GM15510 (cell line): ENCODE measurements around the gene TERB1.

Experiments
- POLR2A ChIP-seq: IDR thresholded peaks from 3 replicates; pipeline ENCODE4 v1.6.1; 2011; ENCODE audit warnings: borderline replicate concordance; ENCODE audit not compliant: insufficient read length; ENCODE audit errors: extremely low read depth

The TERB1 gene

DNA sequence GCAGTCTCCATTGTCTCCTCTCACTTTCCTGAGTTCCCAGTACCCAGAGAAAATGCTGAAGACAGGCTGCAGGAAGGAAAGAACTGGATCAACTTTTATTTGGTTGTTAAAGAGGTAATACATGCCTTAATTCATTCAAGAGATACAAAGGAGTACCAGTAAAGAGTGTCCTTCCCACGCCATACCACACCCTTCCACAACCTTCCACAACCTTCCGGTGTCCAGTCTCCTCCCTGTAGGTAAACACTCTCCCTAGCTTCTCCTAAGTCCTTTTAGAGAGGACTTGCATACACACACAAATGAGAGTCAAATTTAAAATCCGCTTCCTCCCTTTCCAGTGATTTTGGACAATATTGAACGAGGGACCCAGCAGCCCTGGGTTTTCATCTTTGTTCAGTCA, 40.0 kb upstream of the TERB1 start:
- TF ChIP-seq POLR2A = no peak

DNA sequence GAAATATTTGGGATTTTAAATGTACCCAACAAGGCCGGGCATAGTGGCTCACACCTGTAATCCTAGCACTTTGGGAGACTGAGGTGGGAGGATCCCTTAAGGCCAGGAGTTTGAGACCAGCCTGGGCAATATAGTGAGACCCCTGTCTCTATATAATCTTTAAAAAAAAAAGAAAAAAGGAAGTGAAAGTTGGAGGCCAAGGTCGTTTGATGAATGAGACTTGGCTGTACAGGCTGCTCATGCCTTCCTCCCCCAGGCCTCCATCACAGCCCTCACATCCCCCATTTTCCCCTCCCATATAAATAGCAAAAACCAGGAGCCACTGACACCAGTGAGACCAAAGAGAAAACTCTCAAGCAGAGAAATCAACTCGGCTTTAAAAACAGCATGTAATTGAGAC, 39.5 kb upstream of the TERB1 start:
- TF ChIP-seq POLR2A = no peak

DNA sequence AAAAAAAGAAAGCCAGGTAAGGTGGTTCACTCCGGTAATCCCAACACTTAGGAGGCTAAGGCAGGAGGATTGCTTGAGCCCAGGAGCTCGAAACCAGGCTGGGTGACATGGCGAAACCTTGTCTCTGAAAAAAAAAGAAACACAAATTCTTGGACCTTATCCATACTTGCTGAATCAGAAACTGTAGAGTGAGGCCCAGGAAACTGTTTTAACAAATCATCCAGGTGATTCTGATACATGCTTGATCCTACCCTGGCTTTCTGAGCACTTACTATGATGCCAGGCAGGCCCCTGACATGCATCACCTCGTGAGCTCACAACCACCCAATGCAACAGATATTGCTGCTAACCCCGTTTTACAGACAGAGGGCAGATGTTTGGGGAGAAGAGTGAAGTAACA, 33.4 kb upstream of the TERB1 start:
- TF ChIP-seq POLR2A = no peak

DNA sequence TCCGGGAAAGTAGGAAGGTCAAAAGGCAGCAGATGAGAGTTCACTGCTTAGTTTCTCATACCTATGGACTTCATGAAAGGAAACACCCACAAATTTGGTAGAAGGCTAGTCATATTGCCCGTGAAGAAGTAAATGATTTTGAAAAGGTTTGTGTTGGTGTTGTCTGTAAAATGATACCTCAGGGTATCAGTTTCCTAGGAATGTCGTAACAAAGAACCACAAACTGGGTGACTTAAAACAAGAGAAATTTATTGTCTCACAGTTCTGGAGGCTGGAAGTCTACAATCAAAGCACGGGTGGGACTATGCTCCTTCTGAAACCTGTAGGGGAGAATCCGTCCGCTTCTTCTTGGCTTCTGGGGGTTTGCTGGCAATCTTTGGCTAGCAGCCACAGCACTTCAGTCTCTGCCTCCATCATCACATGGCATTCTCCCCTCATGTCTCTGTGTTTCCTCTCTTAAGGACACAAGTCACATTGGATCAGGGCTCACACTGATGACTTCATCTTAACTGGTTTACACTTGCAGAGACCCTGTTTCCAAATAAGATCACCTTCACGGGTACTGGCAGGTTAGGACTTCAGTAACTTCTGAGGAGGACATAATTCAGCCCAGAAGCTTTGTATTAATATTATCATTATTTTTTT, 31.4 kb upstream of the TERB1 start:
- no peak for TF ChIP-seq POLR2A

DNA sequence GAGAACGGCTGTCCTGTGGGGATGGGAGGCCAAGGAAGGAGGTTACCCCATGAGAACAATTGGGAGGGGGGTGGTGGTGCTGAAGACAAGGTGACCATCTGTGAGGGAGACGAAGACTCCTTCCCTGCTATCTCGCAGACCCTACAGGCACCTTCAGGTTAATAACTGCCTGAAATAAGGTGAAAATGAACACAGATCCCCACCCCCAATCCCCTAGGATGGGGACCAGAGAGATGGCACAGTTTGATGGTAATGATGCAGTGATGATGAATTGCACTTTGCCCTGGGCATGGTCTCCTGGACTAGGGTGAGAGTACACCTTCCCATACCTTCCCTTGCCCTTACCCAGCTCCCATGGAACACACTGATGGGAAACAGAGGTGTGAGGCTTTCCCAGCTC, 30.8 kb upstream of the TERB1 start:
- TF ChIP-seq POLR2A = no peak

DNA sequence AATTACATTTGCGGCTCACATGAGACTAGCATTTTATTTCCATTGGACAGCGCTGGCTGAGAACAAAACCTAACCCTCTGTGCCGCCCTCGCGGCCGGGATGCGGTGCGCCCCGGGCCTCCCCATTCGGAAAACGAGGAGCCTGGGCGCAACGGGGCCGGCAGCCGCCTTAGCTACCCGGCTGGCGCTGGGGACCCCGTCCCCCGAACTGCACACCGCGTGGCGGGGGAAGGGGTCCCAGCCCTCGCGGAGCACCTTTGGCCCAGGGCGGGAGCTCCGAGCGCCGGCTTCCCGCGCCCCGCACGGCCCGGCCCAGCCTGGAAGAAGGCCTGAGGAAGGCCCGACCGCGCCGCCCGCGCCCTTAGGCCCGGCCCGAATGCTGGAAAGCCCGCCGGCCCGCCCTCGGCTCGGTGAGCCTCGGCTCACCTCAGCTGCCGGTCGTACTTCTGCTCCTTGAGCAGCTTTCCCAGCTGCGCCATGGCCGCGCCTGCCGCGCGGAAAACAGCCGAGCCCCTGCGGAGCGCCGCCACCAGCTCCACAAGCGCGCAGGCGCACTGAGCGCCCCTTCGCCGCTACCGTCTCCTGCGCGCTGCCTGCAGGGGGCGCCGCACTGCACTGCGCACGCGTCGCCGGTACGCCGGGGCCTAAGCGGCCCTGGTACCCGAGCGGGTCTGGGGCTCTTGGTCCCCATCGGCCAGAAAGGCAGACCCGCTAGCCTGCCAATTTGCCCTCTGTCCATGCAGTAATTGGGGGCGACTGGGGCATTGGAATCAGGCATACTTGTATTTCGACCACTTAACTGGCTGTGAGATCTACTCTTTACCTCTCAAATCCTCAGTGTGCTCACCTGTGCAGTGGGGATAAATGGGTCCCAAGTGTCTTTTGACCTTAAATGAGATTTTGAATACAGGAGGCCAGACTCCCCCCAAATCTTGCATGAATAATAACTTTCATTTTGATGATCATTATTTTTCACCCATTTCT, 29.3 kb upstream of the TERB1 start, which contains the start of gene NAE1:
Gene NAE1, minus strand, starts transcription at position 555 of the 983 bp plus-strand sequence. Its CDS starts 77 bp downstream, at position 478.
- peak; percentile 89 for TF ChIP-seq POLR2A

DNA sequence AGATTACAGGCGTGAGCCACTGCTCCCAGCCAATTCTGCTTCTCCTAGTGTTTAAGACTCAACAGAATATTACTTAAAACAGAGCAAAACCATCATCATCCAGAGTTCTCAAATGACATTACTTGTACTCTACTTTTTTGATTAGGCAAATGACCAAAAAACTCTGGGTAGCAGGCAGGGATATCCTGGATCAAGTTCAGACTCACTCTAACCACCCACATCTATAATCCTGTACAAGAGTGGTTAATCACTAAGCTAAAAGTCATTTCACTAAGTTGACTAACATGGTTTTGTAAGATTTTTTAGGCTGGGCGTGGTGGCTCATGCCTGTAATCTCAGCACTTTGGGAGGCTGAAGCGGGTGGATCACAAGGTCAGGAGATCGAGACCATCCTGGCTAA, 22.6 kb upstream of the TERB1 start:
- no peak for TF ChIP-seq POLR2A

DNA sequence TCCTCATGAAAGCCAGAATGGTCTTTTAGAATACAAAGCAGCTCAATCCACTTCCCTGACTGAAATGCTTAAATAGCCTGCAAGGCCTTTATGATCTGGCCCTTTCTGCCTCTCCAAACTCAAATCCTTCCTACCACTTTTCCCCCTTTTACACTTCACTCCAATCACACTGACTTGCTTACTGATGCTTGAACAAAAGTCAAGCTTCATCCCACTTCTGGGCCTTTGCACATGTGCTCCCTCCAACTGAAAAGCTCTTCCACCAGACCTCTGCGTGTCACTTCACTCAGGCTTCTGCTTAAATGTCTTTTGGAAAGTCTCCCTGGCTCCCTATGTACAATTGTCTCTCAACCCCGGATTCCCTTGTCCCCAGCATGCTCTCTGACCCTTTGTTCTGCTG, 13.3 kb upstream of the TERB1 start:
- TF ChIP-seq POLR2A = no peak

DNA sequence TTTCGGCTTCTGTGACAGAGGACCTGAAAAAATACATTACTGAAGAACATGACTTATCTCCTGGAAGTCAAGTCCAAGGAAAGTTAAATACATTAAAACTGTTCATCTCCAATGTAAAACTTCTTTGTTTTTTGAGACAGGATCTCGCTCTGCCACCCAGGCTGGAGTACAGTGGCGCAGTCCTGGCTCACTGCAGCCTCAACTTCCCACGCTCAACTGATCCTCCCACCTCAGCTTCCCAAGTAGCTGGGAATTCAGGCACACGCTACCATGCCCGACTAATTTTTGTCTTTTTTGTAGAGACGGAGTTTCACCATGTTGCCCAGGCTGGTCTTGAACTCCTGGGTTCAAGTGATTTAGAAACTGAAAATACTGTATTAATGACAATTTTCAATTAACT, 9.7 kb upstream of the TERB1 start:
- TF ChIP-seq POLR2A = no peak

DNA sequence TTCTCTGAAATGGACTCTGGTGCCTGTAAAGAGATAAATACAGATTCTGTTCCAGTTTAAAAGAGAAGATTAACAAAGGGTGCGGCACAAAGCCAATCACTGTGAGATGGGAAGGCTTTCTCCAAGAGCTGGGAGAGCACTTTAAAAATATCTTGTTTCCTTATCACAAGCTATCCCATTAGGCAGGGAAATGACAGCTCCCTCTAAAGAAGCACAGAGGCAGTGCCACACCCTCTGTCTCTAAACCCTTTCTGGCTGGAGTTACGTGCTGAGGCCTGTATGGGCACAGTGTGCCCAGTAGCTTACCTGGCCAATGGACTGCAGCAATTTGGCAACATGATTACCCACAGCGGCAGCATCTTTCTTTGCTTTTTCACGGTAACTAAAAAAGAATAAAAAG, 9.0 kb upstream of the TERB1 start:
- TF ChIP-seq POLR2A = no peak

DNA sequence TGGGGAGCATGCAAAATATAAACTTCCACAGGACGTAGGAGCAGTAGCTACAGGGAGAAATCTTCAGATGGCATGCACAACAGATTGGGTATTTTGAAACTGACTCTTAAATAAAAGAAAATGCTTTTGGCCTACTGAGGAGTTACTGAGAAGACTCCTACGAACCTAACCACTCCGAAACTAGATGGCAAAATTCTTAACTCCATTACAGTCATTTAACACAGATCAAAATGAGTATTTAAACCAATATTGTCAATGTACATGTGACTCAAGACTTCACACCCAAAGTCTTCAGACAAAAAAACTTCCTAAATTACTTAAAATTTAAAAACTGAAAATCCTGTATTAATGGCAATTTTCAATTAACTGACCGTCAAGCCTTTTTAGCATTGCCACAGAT, 8.4 kb upstream of the TERB1 start:
- no peak for TF ChIP-seq POLR2A

DNA sequence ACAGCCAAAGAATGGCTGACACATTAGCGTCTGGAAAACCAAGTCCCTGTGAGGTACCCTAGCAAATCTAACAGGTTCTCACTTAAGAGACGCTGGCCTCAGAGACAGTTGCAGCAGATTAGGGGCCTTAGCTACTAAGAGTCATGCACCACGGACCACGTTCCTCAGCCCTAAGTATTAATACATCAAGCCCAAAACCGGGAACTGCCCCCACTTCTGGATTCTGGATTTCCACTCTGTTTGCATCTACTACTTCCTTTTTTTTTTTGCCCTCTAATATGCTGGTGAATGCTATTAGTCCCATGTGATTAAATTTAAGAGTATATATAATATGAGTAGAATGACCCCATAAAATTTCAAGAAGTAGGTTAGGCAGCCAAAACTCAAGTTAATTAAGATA, 775 bp upstream of the TERB1 start:
- TF ChIP-seq POLR2A = no peak

DNA sequence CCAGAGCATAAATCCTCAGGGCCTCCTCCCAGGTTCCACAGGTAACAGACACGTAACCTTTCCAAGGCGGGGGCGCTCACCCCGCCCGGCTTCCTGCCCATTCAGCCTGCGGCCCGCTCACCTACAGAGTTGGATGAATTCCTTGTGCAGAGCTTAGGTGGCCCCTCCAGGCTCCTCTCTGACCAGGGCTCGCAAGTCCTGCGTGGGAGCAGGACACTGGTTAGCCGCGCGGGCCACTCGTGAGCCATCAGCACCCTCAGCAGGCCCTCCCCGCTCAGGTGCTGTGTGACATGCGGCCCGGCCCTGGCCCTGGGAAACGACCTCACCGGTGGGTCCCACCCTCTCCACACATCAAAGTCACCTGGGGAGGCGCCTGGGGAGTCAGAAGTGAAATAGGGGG, 528 bp downstream of the TERB1 start:
- TF ChIP-seq POLR2A = no peak

DNA sequence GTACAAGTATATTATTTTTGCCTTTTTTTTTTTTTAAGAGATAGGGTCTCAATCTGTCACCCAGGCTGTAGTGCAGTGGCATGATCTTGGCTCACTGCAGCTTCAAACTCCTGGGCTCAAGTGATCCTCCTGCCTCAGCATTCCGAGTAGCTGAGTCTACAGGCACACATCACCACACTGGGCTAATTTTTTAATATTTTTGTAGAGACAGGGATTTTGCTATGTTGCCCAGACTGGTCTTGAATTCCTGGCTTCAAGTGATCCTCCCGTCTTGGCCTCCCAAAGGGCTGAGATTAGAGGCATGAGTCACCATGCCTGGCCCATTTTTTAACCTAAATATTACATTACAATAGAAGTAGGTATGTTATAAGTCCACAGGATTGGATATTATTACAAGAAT, 3.2 kb downstream of the TERB1 start:
- no peak for TF ChIP-seq POLR2A

DNA sequence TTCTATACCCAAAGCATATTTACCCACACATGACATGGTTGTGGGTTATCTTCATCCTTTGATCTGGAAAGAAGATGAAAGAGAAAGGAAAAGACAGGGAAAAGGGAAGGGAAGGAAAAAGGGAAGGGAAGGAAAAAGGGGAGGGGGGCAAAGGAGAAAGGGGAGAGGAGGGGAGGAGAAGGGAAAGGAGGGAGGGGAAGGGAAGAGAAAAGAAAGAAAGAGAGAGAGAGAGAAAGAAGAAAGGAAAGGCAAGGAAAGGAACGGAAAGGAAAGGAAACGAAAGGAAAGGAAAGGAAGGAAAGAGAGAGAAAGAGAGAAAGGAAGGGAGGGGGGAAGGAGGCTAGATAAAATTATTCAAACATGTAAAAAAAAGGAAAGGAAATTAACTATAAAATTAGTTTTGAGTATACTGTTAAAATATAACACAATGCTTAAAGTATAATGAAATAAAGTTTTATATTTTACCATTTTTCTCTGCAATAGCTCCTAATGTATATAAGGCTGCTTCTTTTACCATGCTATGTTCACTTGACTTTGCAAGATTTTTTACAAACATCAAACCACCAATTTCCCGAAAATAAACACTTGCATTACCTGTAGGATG, 11.2 kb downstream of the TERB1 start:
- no peak for TF ChIP-seq POLR2A

DNA sequence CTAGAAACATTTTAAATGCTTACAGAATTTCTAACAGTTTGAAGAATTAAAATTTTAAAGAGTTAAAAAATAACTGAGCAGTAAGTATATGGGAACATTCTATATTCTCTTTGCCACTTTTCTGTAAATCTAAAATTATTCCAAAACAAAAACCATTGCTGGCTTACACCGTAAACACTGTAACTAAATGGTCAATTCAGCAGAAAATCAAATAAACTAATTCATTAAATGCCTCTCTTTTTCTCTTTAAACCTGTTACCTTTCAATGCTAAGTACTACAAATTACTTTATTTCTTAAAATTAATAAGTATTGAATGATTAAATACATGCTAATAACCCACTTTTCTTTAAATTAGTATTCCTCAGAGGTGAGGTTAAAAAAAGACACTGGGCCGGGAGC, 14.0 kb downstream of the TERB1 start:
- TF ChIP-seq POLR2A = no peak

DNA sequence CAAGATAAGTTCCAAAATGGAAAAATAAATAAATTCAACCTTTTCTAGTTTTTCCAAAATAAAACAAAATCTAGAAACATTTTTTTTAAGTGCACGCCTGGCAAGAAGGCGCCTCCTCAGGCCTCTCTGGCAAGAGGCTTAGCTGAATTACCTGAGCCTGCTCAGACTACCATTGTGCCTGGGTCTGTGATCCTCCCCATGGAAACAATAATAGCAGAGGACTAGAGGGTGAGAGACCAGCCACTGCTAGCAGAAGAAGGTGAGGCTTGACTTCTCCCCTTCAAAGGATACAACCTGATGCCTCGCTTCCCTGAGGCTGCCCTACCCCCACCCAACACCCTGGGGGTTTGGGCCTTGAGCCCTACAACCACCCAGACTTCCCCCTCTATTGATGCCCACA, 14.8 kb downstream of the TERB1 start:
- no peak for TF ChIP-seq POLR2A

DNA sequence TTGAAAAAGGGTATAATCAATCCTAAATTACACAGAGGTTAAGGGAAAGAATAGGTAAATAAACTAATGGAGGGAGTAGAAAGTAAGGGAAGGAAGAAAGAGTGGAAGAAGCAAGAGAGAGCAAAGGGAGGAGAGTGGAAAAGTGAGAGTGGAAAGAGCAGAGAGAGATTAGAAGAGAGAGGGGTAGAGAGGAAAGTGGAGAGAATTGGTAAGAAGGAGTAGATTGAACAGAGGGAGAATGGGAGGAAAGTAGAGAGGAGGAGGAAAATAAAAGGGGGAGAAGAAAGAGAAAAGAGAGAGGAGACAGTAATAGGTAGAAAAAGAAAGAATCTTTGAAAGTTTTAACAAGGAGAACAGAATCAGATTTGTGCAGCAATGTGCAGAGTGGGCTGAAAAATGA, 24.9 kb downstream of the TERB1 start:
- no peak for TF ChIP-seq POLR2A
